Measurements from ENCODE around the gene AOAH.
A peak's percentile ranks its signal among the peaks of the same experiment; 100 is the strongest.
"Not testable (repeated sequence)": the region's sequence is repeated elsewhere in the genome, so short reads cannot be mapped to it uniquely, and the experiment has no call there.

AOAH gene

GRCh38 chr7:36497176-36497575 lies 227.1 kb downstream of the AOAH start:
- not testable (repeated sequence) for DNase-seq

DNA sequence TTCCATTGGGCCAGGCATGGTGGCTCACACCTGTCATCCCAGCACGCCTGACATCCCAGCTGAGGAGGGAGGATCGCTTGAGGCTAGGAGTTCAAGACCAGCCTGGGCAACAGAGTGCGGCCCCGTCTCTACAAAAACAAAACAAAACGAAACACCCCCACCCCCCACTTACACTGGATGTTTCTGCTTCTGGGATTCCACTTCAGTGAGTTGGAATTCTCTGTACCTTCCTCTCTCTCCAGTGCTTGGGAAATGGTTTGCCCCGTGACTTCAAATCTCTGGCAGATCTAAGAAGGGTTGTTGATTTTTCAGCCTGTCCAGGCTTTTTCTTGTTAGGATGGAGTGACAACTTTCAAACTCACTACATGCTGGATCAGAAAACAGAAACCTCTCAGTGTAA lies 227.7 kb downstream of the AOAH start:
- no peak for DNase-seq

- no peak for DNase-seq
These were observed 233.0 kb downstream of the AOAH start for GRCh38 chr7:36491317-36491716.

DNA sequence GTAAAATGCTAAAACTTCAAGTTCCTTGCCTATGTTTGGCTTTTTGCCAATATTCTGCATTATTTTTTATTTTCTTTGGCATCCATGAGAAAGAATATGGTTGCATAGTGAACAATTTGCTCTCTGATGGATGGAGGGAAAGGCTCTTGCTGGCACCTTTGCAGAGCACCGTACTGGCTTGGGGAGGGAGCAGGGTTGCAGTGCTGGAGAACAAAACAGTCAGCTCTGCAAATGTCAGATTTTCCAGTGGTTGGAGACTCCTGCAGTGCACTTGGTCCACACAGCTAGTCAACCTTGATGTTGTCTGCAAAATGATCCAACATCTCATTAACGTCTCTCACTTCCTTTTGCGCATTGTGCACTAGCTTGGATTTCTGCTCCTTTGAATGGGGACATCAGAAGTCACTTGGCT lies 233.9 kb downstream of the AOAH start:
- no peak for DNase-seq

- DNase-seq = not testable (repeated sequence)
These were observed 235.6 kb downstream of the AOAH start for GRCh38 chr7:36488672-36489071.

GRCh38 chr7:36487756-36488336 lies 236.4 kb downstream of the AOAH start:
- DNase-seq = peak; percentile 66

- DNase-seq = no peak
These were observed 238.0 kb downstream of the AOAH start for GRCh38 chr7:36486336-36486735.

DNA sequence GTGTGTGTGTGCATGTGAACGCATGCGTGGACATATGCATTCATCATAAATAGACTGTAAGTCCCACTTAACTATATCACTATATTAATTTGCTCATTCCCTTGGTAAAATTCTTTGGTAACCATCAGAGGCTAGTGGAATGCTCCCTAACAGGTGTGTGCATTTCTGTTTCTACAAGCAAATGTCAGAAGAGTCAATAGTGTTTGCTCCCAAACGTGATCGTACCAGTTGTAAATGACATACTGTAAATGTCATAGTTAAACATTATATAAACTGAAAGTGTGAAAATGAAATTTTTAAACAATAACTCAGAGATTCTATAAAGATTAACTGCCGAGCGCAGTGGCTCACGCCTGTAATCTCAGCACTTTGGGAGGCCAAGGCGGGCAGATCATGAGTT lies 240.0 kb downstream of the AOAH start:
- DNase-seq = no peak

GRCh38 chr7:36483853-36484252 lies 240.4 kb downstream of the AOAH start:
- not testable (repeated sequence) for DNase-seq

DNA sequence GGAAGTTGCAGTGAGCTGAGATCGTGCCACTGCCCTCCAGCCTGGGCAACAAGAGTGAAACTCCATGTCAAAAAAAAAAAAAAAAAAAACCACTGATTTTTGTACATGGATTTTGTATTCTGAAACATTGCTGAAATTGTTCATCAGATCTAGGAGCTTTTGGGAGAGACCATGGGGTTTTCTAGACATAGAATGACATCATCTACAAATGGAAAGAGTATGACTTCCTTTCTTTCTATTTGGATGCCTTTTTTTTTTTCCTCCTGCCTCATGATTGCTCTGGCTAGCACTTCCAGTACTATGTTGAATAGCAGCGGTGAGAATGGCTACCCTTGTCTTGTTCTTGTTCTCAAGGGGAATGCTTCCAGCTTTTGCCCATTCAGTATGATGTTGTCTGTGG lies 245.5 kb downstream of the AOAH start:
- no peak for DNase-seq

- no peak for DNase-seq
These were observed 248.9 kb downstream of the AOAH start for GRCh38 chr7:36475381-36475780.

GRCh38 chr7:36475011-36475342 lies 249.3 kb downstream of the AOAH start:
- DNase-seq = no peak

GRCh38 chr7:36474283-36475010 lies 249.8 kb downstream of the AOAH start:
- no peak for DNase-seq

- no peak for DNase-seq
These were observed 250.6 kb downstream of the AOAH start for GRCh38 chr7:36473454-36474282.

DNA sequence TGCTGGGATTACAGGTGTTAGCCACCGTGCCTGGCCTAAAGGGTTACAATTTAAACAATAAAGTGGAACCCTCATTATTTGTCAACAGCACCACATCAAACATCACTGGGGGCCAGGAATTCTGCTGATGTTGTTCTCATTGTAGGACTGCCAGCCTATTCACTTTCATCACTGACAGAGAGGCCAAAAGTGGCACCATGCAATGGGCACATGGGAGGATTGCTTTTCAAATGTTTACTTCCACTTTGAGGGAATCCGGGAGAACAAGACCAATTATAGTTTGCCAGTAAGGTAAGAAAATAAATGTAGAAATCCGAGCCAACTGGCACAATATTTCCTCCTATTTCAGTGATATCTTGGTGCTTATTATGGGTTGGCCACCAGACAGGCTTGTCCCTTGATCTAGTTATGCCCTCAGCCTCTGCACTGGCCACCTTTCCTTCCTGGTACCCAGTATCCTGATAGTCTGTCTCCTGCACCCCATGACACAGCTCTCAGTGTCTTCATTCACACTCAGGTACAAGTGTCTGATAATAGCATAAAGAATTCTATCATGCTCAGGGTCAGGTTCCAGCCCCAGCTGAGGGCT lies 252.1 kb downstream of the AOAH start:
- no peak for DNase-seq

GRCh38 chr7:36469236-36469635 lies 255.1 kb downstream of the AOAH start:
- no peak for DNase-seq

- no peak for DNase-seq
These were observed 255.8 kb downstream of the AOAH start for GRCh38 chr7:36468370-36469101.

- not testable (repeated sequence) for DNase-seq
These were observed 258.3 kb downstream of the AOAH start for GRCh38 chr7:36466001-36466400.

DNA sequence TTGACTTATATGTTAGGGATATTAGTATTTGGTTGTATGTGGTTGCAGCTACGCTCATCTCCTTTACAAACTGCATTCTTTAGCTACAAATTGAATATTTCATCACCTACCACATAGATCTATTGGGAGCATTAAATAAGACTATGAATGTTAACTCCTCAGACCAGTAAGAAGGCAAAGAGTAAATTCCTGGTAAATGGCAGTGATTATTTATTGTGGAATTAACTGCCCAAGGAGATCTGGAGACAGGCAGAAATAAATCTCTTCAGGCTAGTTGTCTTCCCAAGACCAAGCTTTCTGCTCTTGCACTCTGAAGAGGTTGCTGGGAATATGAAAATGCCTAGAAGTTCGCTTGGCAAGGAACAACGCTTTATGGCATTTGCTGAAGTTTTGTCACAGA lies 260.0 kb downstream of the AOAH start:
- DNase-seq = no peak

Data from NCI-H2171 (cell line).